AG09319 (cell line): ENCODE results near the gene ARAP1.

Source experiments
- DNase-seq: peaks from one replicate; pipeline ENCODE4 v3.0.0-alpha.2; 2010; ENCODE audit warnings: low read depth; ENCODE audit errors: extremely low read depth
- CTCF ChIP-seq: IDR thresholded peaks from 2 replicates; pipeline ENCODE4 v1.5.1; 2011; ENCODE audit warnings: low read depth, mild to moderate bottlenecking, inconsistent platforms, low read length, moderate library complexity

Gene ARAP1

GRCh38 chr11:72692498-72693237 is 59.5 kb downstream of the ARAP1 start:
- no peak for TF ChIP-seq CTCF
- DNase-seq: no peak

DNA sequence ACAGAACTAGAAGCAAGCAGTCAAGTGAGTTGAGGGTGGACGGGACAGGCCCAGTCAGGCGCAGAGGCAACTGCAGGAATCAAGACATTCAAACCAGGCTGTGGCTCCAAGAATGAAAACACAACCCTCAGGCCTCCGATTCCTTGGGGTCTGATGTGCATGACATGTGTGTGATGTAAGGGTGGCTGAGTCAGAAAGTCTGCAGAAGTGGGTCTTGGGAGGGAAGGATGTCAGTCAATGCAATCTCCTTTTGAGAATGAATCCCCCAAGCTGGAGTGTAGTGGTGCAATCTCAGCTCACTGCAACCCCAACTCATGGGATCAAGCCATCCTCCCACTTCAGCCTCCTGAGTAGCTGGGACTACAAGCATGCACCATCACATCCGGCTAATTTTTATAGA is 62.0 kb downstream of the ARAP1 start:
- no peak for DNase-seq
- no peak for TF ChIP-seq CTCF

DNA sequence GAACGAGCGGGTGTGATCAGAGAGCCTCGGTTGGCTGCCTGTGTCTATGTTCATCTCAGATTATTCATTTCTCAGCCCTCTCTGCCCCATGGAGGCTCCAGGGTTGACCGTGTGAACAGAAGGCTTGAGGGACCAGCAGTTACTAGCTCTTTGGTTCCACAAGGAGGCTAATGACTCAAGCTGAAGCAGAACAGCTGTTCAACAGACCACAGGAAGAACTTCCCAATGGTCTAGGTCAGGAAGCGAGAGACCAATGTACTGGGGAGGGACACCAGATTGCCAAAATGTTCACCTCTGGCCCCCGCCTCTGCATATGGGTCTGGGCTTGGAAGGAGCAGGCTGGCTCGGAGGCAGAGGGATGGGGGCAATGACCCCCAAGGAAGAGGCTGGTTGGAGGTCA is 63.3 kb downstream of the ARAP1 start:
- TF ChIP-seq CTCF: no peak
- no peak for DNase-seq

DNA sequence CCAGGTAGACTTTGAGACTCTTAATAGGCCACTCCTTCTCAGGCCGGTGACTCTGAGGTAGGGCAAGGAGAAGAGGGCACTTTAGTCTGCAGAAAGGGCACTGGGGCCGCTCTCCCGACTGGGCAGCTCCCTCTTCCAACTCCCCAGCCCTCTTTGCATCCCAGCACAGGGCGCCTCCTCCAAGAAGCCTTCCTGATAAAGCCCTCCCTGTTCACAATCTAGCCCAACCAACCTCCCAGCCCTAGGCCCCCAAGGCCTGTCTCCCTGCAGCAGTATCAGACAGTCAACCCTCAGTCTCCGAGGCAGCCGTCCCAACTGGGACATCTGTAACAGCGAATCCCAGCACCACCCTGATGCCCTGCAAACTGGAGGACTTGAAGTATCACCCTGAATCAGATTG is 63.7 kb downstream of the ARAP1 start:
- TF ChIP-seq CTCF: no peak
- no peak for DNase-seq

- no peak for TF ChIP-seq CTCF
- no peak for DNase-seq
Observed at GRCh38 chr11:72687326-72687725, 64.9 kb downstream of the ARAP1 start.

GRCh38 chr11:72686639-72687220 is 65.5 kb downstream of the ARAP1 start:
- no peak for DNase-seq
- TF ChIP-seq CTCF: no peak

GRCh38 chr11:72685560-72686480 is 66.4 kb downstream of the ARAP1 start:
- no peak for DNase-seq
- TF ChIP-seq CTCF: no peak
